NOMO-1 treated with DMSO at 0.1 percent for 48 hours (cell line): Measurements from ENCODE around the gene TBL2.
"Not testable (repeated sequence)": the region's sequence is repeated elsewhere in the genome, so short reads cannot be mapped to it uniquely, and the experiment has no call there.

Experiments used
- DNase-seq: peaks from one replicate; lab custom pipeline; 2025; ENCODE audit not compliant: unreplicated experiment; lab: John Stamatoyannopoulos, UW

Gene TBL2

GRCh38 chr7:73570977-73571376 lies 7.4 kb downstream of the TBL2 start:
- no peak for DNase-seq

GRCh38 chr7:73570521-73570920 lies 7.9 kb downstream of the TBL2 start:
- DNase-seq = no peak

- no peak for DNase-seq
These were observed 9.3 kb downstream of the TBL2 start for GRCh38 chr7:73569042-73569608.

- no peak for DNase-seq
These were observed 10.3 kb downstream of the TBL2 start for GRCh38 chr7:73567846-73568685.

- DNase-seq = no peak
These were observed 11.2 kb downstream of the TBL2 start for GRCh38 chr7:73567140-73567539.

GRCh38 chr7:73566431-73566830 lies 11.9 kb downstream of the TBL2 start:
- DNase-seq = not testable (repeated sequence)

- peak; percentile 59 for DNase-seq
These were observed 12.6 kb downstream of the TBL2 start for GRCh38 chr7:73565675-73566340.

- DNase-seq = peak; percentile 85
These were observed 18.1 kb downstream of the TBL2 start for GRCh38 chr7:73560109-73560835.

GRCh38 chr7:73557397-73558257 lies 20.8 kb downstream of the TBL2 start, which contains the start of gene BCL7B:
Gene BCL7B (minus strand): TSS chr7:73557690. CDS start chr7:73557578, 112 bp downstream.
- peak; percentile 78 for DNase-seq

GRCh38 chr7:73557108-73557396 lies 21.3 kb downstream of the TBL2 start:
- DNase-seq = peak; percentile 100

- peak; percentile 58 for DNase-seq
These were observed 21.9 kb downstream of the TBL2 start for GRCh38 chr7:73556208-73557107.

GRCh38 chr7:73555411-73555982 lies 22.9 kb downstream of the TBL2 start:
- DNase-seq = no peak

GRCh38 chr7:73550093-73550492 lies 28.3 kb downstream of the TBL2 start:
- DNase-seq = not testable (repeated sequence)

GRCh38 chr7:73549176-73549575 lies 29.2 kb downstream of the TBL2 start:
- no peak for DNase-seq

GRCh38 chr7:73547841-73548240 lies 30.5 kb downstream of the TBL2 start:
- no peak for DNase-seq

GRCh38 chr7:73544678-73545077 lies 33.7 kb downstream of the TBL2 start:
- DNase-seq = no peak

GRCh38 chr7:73541722-73542121 lies 36.7 kb downstream of the TBL2 start:
- no peak for DNase-seq

GRCh38 chr7:73539709-73540108 lies 38.7 kb downstream of the TBL2 start:
- DNase-seq = no peak

- DNase-seq = not testable (repeated sequence)
These were observed 39.9 kb downstream of the TBL2 start for GRCh38 chr7:73538510-73538909.
